22Rv1 (cell line): Measurements from ENCODE around the gene PPIAL4G.
"Not testable (repeated sequence)": the region's sequence is repeated elsewhere in the genome, so short reads cannot be mapped to it uniquely, and the experiment has no call there.

Source experiments
- H3K27ac ChIP-seq: fragments of 450-650 bp; 2 replicates; pipeline ENCODE4 v1.5.1; 2017
- ZFX ChIP-seq: fragments of 450-650 bp; IDR thresholded peaks from 2 replicates; pipeline ENCODE4 v1.6.1; 2017; ENCODE audit warnings: antibody characterized with exemption, borderline replicate concordance
- TF ChIP-seq, protein P1 (sequence below): fragments of 450-650 bp; IDR thresholded peaks from 2 replicates; pipeline ENCODE4 v1.5.1; 2017; ENCODE audit warnings: mild to moderate bottlenecking

PPIAL4G gene

DNA sequence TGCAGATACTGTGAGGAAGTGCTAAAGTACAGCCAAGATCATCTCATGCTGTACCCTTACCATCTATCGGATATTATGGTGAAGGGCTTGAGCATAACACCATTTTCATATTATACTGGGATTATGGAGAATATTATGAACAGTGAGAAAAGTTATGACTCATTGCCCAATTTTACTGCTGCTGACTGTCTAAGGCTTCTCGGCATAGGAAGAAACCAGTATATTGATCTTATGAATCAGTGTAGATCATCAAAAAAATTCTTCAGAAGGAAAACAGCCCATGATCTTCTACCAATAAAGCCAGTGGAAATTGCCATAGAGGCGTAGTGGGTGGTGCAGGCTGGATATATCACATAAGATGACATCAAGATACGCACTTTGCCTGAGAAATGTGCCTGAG, 47.7 kb downstream of the PPIAL4G start:
- TF ChIP-seq ZFX = no peak
- TF ChIP-seq, protein P1, sequence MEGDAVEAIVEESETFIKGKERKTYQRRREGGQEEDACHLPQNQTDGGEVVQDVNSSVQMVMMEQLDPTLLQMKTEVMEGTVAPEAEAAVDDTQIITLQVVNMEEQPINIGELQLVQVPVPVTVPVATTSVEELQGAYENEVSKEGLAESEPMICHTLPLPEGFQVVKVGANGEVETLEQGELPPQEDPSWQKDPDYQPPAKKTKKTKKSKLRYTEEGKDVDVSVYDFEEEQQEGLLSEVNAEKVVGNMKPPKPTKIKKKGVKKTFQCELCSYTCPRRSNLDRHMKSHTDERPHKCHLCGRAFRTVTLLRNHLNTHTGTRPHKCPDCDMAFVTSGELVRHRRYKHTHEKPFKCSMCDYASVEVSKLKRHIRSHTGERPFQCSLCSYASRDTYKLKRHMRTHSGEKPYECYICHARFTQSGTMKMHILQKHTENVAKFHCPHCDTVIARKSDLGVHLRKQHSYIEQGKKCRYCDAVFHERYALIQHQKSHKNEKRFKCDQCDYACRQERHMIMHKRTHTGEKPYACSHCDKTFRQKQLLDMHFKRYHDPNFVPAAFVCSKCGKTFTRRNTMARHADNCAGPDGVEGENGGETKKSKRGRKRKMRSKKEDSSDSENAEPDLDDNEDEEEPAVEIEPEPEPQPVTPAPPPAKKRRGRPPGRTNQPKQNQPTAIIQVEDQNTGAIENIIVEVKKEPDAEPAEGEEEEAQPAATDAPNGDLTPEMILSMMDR = no peak

DNA sequence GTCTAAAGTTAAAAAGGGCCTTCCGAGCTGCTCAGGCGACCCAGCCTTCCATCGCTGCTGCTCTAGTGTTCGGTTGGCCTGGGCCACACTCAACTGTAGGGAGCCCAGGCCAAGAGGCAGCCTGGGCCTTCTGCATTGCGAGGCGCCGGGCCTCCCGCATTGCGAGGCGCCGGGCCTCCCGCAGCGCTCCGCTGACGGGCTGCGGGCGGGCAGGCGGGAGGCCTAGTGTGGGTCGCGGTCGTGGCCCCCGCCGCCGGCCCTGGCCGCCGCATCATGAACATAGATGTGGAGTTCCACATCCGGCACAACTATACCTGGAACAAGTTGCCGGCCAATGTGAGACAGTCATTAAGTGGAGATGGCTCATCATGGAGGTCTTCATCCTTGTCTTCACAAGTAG, 48.3 kb downstream of the PPIAL4G start:
- TF ChIP-seq, protein P1 = no peak
- no peak for TF ChIP-seq ZFX
- H3K27ac ChIP-seq = no peak overlapping the region

More for the DNA sequence above, 47.7 kb downstream of the PPIAL4G start:
- H3K27ac ChIP-seq = no peak overlapping the region

DNA sequence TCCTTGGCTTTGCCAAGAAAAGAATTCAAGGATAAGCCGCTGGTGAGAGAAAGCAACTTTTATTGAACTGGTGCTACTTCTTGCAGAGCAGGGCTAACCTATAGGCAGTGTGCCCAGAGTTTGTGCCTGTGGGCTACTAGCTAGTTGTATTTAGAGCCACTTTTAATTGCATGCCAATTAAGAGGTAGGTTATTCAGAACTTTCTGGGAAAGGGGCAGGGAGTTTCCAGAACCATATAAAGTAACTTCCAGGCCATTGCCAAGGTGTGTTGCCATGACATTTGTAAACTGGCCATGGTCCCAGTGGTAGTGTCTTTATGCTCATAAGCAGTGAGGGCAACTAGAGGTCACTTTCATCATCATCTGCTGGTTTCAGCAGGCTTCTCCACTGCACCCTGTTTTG, 50.2 kb downstream of the PPIAL4G start:
- H3K27ac ChIP-seq = not testable (repeated sequence)
